Right lobe of liver (tissue), 6 donors: ENCODE data around the gene KCND3. TPM values are rescaled to one million over a fixed set of nuclear protein-coding genes. Genes with fewer than 3 reads are reported as not detected.

ENCODE experiments used
- ATAC-seq, 4 donors: fragments of 200-7000 bp; cut with Tn5 transposase; one replicate each; pipeline ENCODE4 v1.9.1; 2020; ENCODE audit warnings: mild to moderate bottlenecking in 4 of 4, moderate library complexity in 4 of 4
- DNase-seq, 3 donors: peaks; one replicate each; pipeline ENCODE4 v3.0.0-alpha.2; 2020
- H3K27ac ChIP-seq, 3 donors: fragments of 200-600 bp; one replicate each; pipeline ENCODE4 v1.8.0; 2022
- H3K27me3 ChIP-seq, 2 donors: fragments of 200-600 bp; one replicate each; pipeline ENCODE4 v1.8.0; 2022
- H3K36me3 ChIP-seq, 4 donors: fragments of 200-600 bp; sonication (generic) in 1 of 4; one replicate each; pipeline versions ENCODE4 v1.5.1 to v1.8.0; 2017 to 2022; ENCODE audit warnings: control low read depth in 1 of 4
- H3K4me1 ChIP-seq, 4 donors: fragments of 200-600 bp; sonication (generic) in 1 of 4; one replicate each; pipeline versions ENCODE4 v1.5.1 to v1.8.0; 2017 to 2022; ENCODE audit warnings: control low read depth in 1 of 4
- H3K4me3 ChIP-seq, 3 donors: fragments of 200-600 bp; one replicate each; pipeline ENCODE4 v1.8.0; 2022
- H3K9me3 ChIP-seq, 4 donors: fragments of 200-600 bp; sonication (generic) in 1 of 4; one replicate each; pipeline versions ENCODE4 v1.5.1 to v1.8.0; 2017 to 2022; ENCODE audit warnings: control low read depth in 1 of 4
- POLR2A ChIP-seq: fragments of 450-650 bp; IDR thresholded peaks from one replicate; pipeline ENCODE4 v1.6.1; 2017; ENCODE audit warnings: antibody characterized with exemption, mild to moderate bottlenecking
- WGBS: methylation state at CpG from one replicate; pipeline ENCODE4 v1.1.6; 2018; ENCODE audit warnings: low coverage, low lambda C conversion rate; ENCODE audit not compliant: insufficient coverage; ENCODE audit errors: missing lambda C conversion rate; 5-methylcytosine and 5-hydroxymethylcytosine counted together
- intact Hi-C, 2 donors: fragments of 100-400 bp; cut with DNase I; formaldehyde crosslinking; loops; one replicate each; pipeline versions ENCODE4 v1.11.2 to v1.14.1; 2022
- total RNA-seq, 6 experiments: library from RNA; depleted of rRNA in 2 of 6; stranded (reverse); fragments of >200 nt in 2 of 6; fragmentation: NEBNext Ultra II Directional in 3 of 6; extraction: Animal tissue kit (Norgen Biotek cat#: 25700) in 3 of 6; gene quantifications; one replicate each; pipeline versions ENCODE4 v1.1.0 to v1.2.4, GENCODE V29; 2016 to 2023
- TF ChIP-seq, protein P1 (sequence below), 4 donors: fragments of 200-600 bp in 3 of 4; fragments of 450-650 bp in 1 of 4; IDR thresholded peaks; one replicate each; pipeline versions ENCODE4 v1.5.1 to v1.8.0; 2016 to 2022; ENCODE audit warnings: antibody characterized with exemption in 4 of 4, mild to moderate bottlenecking in 2 of 4
- donor health status: DM: no; HTN: yes; CAD: no.
- donor health status: DM: no; HTN: no; CAD: no.
- donor health status: DM: no; HTN: no; CAD: no.
- donor health status: DM: no; HTN: yes; CAD: no.
- donor health status: DM: no; HTN: yes; CAD: no.

The KCND3 gene
- total RNA-seq, 6 experiments from 2014 or later = 8.1 to 25.5 (median 16.2) TPM

DNA sequence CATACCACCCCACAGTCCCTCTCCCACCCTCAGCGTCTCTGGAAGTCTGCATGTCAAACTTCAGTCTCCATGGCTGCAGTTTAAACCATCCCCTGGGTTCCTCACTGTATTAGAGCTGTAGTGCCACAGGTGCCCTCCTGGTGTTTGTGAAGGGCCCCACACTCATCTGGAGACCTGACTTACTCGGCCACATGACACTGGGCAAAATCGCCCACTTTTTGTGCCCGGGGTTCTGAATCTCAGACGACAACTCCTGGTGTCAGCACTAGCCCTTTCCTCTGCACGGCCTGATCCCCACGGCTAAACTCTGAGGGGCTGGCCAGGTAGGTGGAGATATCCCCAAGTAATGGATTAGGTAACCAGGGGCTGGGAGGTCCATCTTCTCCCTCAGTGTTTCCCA, 256.8 kb downstream of the KCND3 start:
- H3K27ac ChIP-seq = no peak overlapping the region

GRCh38 chr1:111731956-111732355, 257.5 kb downstream of the KCND3 start:
- H3K36me3 ChIP-seq = no peaks in the 10 kb centered on the region
- no peaks in the 10 kb centered on the region for H3K9me3 ChIP-seq
- H3K4me1 ChIP-seq = no peaks in the 10 kb centered on the region
- H3K27me3 ChIP-seq = no peaks in the 10 kb centered on the region
- no peak overlapping the region for H3K4me3 ChIP-seq
- ATAC-seq (no peak), DNase-seq (peak in 1 of 3 donors; percentile 37)
- WGBS = 74% methylated on average over 3 of the region's 6 CpGs
- intact Hi-C loops = no loop called here
- no peak overlapping the region for H3K27ac ChIP-seq
- no peak for TF ChIP-seq POLR2A
- TF ChIP-seq, protein P1, sequence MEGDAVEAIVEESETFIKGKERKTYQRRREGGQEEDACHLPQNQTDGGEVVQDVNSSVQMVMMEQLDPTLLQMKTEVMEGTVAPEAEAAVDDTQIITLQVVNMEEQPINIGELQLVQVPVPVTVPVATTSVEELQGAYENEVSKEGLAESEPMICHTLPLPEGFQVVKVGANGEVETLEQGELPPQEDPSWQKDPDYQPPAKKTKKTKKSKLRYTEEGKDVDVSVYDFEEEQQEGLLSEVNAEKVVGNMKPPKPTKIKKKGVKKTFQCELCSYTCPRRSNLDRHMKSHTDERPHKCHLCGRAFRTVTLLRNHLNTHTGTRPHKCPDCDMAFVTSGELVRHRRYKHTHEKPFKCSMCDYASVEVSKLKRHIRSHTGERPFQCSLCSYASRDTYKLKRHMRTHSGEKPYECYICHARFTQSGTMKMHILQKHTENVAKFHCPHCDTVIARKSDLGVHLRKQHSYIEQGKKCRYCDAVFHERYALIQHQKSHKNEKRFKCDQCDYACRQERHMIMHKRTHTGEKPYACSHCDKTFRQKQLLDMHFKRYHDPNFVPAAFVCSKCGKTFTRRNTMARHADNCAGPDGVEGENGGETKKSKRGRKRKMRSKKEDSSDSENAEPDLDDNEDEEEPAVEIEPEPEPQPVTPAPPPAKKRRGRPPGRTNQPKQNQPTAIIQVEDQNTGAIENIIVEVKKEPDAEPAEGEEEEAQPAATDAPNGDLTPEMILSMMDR (IDR thresholded peaks at IDR 0.05) = no peak

More for the DNA sequence above, 256.8 kb downstream of the KCND3 start:
- DNase-seq (no peak), ATAC-seq (no peak)
- H3K36me3 ChIP-seq = no peaks in the 10 kb centered on the region
- TF ChIP-seq POLR2A = no peak
- TF ChIP-seq, protein P1 (IDR thresholded peaks at IDR 0.05) = no peak
- no peaks in the 10 kb centered on the region for H3K4me1 ChIP-seq
- no peaks in the 10 kb centered on the region for H3K27me3 ChIP-seq
- H3K9me3 ChIP-seq = no peaks in the 10 kb centered on the region
- intact Hi-C loops = no loop called here
- H3K4me3 ChIP-seq = no peak overlapping the region
- WGBS = 100% methylated on average over 1 of the region's 7 CpGs

DNA sequence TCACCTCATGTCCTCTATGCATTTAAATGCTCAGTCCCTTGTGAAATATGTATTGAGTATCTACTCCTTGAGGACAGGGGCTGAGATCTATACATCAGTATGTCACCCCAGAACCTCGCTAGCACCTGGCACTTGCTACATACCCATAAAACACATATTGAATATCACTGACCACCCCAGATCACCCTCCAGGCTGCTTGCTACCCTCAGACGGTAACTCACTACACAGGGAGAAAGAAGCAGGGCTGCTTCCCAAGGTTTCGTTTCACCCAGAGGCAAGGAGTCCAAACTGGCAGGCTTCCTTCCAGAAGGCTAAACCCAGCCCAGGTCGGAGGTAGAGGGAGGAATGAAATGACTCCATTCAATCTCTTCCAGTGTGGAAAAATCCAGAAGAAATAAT, 258.8 kb downstream of the KCND3 start:
- Histone ChIP-seq H3K27me3 (no peaks in the 10 kb centered on the region), H3K4me1 (no peaks in the 10 kb centered on the region), H3K27ac (no peak overlapping the region), H3K4me3 (no peak overlapping the region), H3K36me3 (no peaks in the 10 kb centered on the region), H3K9me3 (no peaks in the 10 kb centered on the region)
- no peak for DNase-seq
- WGBS = 92% methylated on average over 2 of the region's 4 CpGs
- intact Hi-C loops = no loop called here
- no peak for ATAC-seq
- TF ChIP-seq, protein P1 (IDR thresholded peaks at IDR 0.05) = no peak
- TF ChIP-seq POLR2A = no peak

GRCh38 chr1:111729946-111730681, 259.4 kb downstream of the KCND3 start:
- intact Hi-C loops = no loop called here
- Histone ChIP-seq H3K27me3 (no peaks in the 10 kb centered on the region), H3K4me3 (no peak overlapping the region), H3K9me3 (no peaks in the 10 kb centered on the region), H3K36me3 (no peaks in the 10 kb centered on the region), H3K4me1 (no peaks in the 10 kb centered on the region), H3K27ac (no peak overlapping the region)
- DNase-seq = no peak
- no peak for ATAC-seq
- 89% methylated on average over 7 of the region's 7 CpGs for WGBS
- no peak for TF ChIP-seq POLR2A
- TF ChIP-seq, protein P1 (IDR thresholded peaks at IDR 0.05) = no peak
